OCI-LY3 (cell line): ENCODE data around the gene P2RY6.

Experiments
- H2AFZ ChIP-seq: fragments of 200-600, 300-600 bp; shearing (Covaris generic); 2 replicates; pipeline ENCODE4 v1.6.0; 2014; ENCODE audit warnings: antibody characterized with exemption, low read depth, low read length
- H3K27ac ChIP-seq: fragments of 200-600, 300-600 bp; sonication (generic); 2 replicates; pipeline ENCODE4 v1.5.1; 2014; ENCODE audit warnings: mild to moderate bottlenecking, low read length, moderate library complexity, mixed read lengths
- H3K27me3 ChIP-seq: fragments of 200-600, 300-600 bp; sonication (generic); 2 replicates; pipeline ENCODE4 v1.6.1; 2014; ENCODE audit warnings: low read depth, low read length, mixed read lengths
- H3K36me3 ChIP-seq: fragments of 200-600, 300-600 bp; sonication (generic); replicated peaks from 2 replicates; pipeline ENCODE3; 2014; ENCODE audit warnings: low read depth, low read length, mixed read lengths
- H3K4me1 ChIP-seq: fragments of 300-600, 200-600 bp; sonication (generic); 2 replicates; pipeline ENCODE4 v1.6.1; 2014; ENCODE audit warnings: low read length, mixed read lengths
- H3K4me2 ChIP-seq: fragments of 200-600, 300-600 bp; sonication (generic); 2 replicates; pipeline ENCODE4 v1.6.1; 2014; ENCODE audit warnings: low read length, mixed read lengths
- H3K4me3 ChIP-seq: fragments of 300-600, 200-600 bp; sonication (generic); 2 replicates; pipeline ENCODE4 v1.5.1; 2014; ENCODE audit warnings: antibody characterized with exemption, mild to moderate bottlenecking, low read length, moderate library complexity
- H3K79me2 ChIP-seq: fragments of 300-600, 200-600 bp; shearing (Covaris generic); 2 replicates; pipeline ENCODE4 v1.6.1; 2014; ENCODE audit warnings: mild to moderate bottlenecking, low read length, mixed read lengths
- H3K9ac ChIP-seq: fragments of 300-600, 200-600 bp; shearing (Covaris generic); 2 replicates; pipeline ENCODE4 v1.6.0; 2014; ENCODE audit warnings: mild to moderate bottlenecking, low read length, moderate library complexity
- H3K9me3 ChIP-seq: fragments of 200-600, 300-600 bp; shearing (Covaris generic); 2 replicates; pipeline ENCODE4 v1.6.1; 2014; ENCODE audit warnings: low read length, mixed read lengths; ENCODE audit not compliant: insufficient read depth
- H4K20me1 ChIP-seq: fragments of 200-600, 300-600 bp; sonication (generic); 2 replicates; pipeline ENCODE4 v1.6.1; 2016; ENCODE audit warnings: low read length, mixed read lengths; ENCODE audit not compliant: insufficient read depth
- CTCF ChIP-seq: fragments of 200-600, 300-600 bp; sonication (generic); IDR thresholded peaks from 2 replicates; pipeline ENCODE4 v1.5.1; 2014; ENCODE audit warnings: antibody characterized with exemption, low read length, low read depth
- EZH2phosphoT487 ChIP-seq: fragments of 200-600 bp; shearing (Covaris generic); IDR thresholded peaks from 2 replicates; pipeline ENCODE4 v1.6.1; 2018; ENCODE audit warnings: antibody characterized with exemption, mixed run types, low read depth

Gene P2RY6

GRCh38 chr11:73316422-73316821 lies 44.3 kb downstream of the P2RY6 start:
- H3K79me2 ChIP-seq: no peaks in the 10 kb centered on the region
- no peak overlapping the region for H3K4me2 ChIP-seq

DNA sequence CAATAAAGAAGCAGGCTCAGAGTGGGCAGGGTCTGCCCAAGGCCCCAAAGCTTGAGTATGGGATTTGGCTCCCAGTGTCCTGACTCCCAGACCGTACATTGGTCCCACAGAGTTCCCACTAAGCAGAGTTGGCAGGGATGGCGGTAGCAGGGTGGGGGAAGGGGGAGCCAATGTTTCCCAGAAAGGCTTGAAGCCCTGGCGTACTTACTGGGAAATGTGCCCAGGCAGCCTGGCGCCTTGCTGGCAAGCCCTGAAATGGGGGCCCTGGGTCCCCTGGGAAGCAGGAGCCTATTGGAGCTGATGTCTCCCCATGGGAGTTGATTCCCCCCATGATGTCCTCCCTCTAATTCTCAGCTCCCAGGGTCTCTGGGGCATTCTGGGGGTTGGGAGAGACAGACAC lies 45.2 kb downstream of the P2RY6 start:
- Histone ChIP-seq H3K9ac (no peak overlapping the region), H3K27me3 (no peaks in the 10 kb centered on the region), H3K4me3 (no peak overlapping the region), H3K9me3 (no peaks in the 10 kb centered on the region), H3K36me3 (no peaks in the 10 kb centered on the region), H3K27ac (no peak overlapping the region), H3K4me2 (no peak overlapping the region), H3K4me1 (peaks cover 19% of the 10 kb centered on the region), H2AFZ (no peak overlapping the region), H3K79me2 (no peaks in the 10 kb centered on the region), H4K20me1 (no peaks in the 10 kb centered on the region)
- TF ChIP-seq EZH2phosphoT487 (no peak), CTCF (no peak)

More at GRCh38 chr11:73316422-73316821, 44.3 kb downstream of the P2RY6 start:
- Histone ChIP-seq H3K27me3 (no peaks in the 10 kb centered on the region), H4K20me1 (no peaks in the 10 kb centered on the region), H3K27ac (no peak overlapping the region), H3K4me3 (no peak overlapping the region), H3K36me3 (no peaks in the 10 kb centered on the region), H2AFZ (no peak overlapping the region), H3K4me1 (peaks cover 11% of the 10 kb centered on the region), H3K9ac (no peak overlapping the region), H3K9me3 (no peaks in the 10 kb centered on the region)
- TF ChIP-seq CTCF (no peak), EZH2phosphoT487 (no peak)

GRCh38 chr11:73317803-73318202 lies 45.7 kb downstream of the P2RY6 start:
- Histone ChIP-seq H4K20me1 (no peaks in the 10 kb centered on the region), H3K4me1 (peaks cover 24% of the 10 kb centered on the region), H3K27ac (no peak overlapping the region), H3K4me3 (no peak overlapping the region), H3K27me3 (no peaks in the 10 kb centered on the region), H3K79me2 (no peaks in the 10 kb centered on the region), H3K9me3 (no peaks in the 10 kb centered on the region), H2AFZ (no peak overlapping the region), H3K9ac (no peak overlapping the region), H3K36me3 (no peaks in the 10 kb centered on the region), H3K4me2 (no peak overlapping the region)
- TF ChIP-seq CTCF: no peak

DNA sequence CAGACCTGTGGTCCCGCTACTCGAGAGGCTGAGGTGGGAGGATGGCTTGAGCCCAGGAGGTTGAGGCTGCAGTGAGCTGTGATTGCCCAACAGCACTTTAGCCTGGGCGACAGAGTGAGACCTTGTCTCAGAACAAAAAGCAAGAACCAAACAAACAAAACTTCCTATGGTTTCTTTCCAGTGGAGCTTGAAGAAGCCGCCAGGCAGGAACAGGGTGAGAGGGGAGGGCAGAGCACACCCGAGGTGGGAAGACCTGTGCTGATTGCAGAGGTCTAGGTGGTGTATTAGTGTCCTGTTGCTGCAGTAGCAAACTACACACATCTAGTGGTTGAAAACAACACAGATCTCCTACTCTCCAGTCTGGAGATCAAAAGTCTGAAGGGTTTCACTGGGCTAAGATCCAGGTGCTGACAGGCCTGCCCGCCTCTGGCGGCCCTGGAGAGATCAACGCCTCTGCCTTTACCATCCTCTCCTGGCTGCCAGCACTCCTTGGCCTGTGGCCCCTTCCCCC lies 46.4 kb downstream of the P2RY6 start:
- Histone ChIP-seq H3K27me3 (no peaks in the 10 kb centered on the region), H2AFZ (no peak overlapping the region), H4K20me1 (no peaks in the 10 kb centered on the region), H3K4me3 (no peak overlapping the region), H3K9me3 (no peaks in the 10 kb centered on the region), H3K79me2 (no peaks in the 10 kb centered on the region), H3K4me2 (no peak overlapping the region), H3K36me3 (no peaks in the 10 kb centered on the region), H3K9ac (no peak overlapping the region), H3K4me1 (peaks cover 29% of the 10 kb centered on the region), H3K27ac (no peak overlapping the region)
- TF ChIP-seq EZH2phosphoT487 (no peak), CTCF (no peak)
